ENCODE results near the gene SHB.
A peak's percentile ranks its signal among the peaks of the same experiment; 100 is the strongest.

SHB gene

GRCh38 chr9:37944671-37945481 is 124.2 kb downstream of the SHB start:
- no peak for TF ChIP-seq CTCF (IDR thresholded peaks at IDR 0.05; ENCODE audit: insufficient read depth, low read length, poor library complexity, severe bottlenecking)
- no peaks in the 10 kb centered on the region; the same call in 1 of the 2 replicates for H3K36me3 ChIP-seq (ENCODE audit: control insufficient read depth, insufficient read depth, low read length)
- DNase-seq (ENCODE audit: extremely low read depth, insufficient read length) = no peak
- no peaks in the 10 kb centered on the region for H3K27me3 ChIP-seq (replicated peaks; ENCODE audit: control insufficient read depth, insufficient read depth, low read length)
- no peak overlapping the region for H3K4me3 ChIP-seq (replicated peaks; ENCODE audit: low read depth, low read length)

- no peaks in the 10 kb centered on the region; the same call in 1 of the 2 replicates for H3K36me3 ChIP-seq (ENCODE audit: control insufficient read depth, insufficient read depth, low read length)
- TF ChIP-seq CTCF (IDR thresholded peaks at IDR 0.05; ENCODE audit: insufficient read depth, low read length, poor library complexity, severe bottlenecking) = no peak
- DNase-seq (ENCODE audit: extremely low read depth, insufficient read length) = no peak
- H3K27me3 ChIP-seq (replicated peaks; ENCODE audit: control insufficient read depth, insufficient read depth, low read length) = no peaks in the 10 kb centered on the region
- H3K4me3 ChIP-seq (replicated peaks; ENCODE audit: low read depth, low read length) = no peak overlapping the region
Measured at GRCh38 chr9:37944266-37944650, 124.8 kb downstream of the SHB start.

DNA sequence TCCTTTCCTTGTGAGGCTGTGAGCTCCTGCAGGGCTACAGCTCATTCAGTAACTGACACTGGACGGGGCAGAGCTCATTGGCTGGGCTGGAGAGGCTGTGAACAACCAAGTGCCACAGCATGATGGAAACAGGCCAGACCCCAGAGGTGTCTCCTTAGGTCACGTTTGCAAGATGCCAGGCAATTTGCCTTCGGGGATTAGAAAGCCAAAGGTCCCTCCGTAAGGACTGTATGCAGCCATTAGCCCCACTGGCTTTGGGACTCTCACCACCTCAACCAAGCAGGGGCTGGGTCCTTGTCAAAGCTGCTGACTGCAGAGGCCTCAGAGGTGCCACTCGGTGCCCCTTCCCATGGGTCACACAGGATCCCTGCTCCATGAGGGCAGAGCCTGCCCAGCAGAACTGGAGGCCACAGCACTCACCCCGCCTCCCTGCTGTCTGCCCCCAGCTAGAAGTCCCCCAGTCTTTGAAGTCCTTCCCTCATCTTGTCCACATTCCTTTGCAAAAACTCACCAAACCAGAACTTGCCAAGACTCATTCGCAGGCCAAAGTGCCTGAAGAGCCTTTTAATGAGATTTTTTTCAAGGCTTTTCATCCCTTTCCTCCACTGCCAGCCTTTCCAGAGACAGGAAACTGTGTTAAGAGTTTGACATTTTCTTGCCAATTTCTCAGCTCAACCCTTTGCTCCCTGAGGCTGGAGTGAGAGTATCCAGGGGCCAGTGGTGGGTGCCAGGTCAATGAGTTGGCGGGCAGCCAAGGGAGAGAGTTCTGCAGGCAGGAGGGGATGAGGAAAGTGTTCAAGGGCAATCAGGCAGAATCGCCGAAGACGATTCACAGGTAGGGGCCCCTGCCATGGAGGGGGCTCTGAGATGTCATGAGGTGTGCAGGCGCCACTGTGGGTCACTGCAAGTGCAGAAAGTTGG is 125.4 kb downstream of the SHB start:
- no peaks in the 10 kb centered on the region for H3K27me3 ChIP-seq (replicated peaks; ENCODE audit: control insufficient read depth, insufficient read depth, low read length)
- no peak for DNase-seq (ENCODE audit: extremely low read depth, insufficient read length)
- no peak for TF ChIP-seq CTCF (IDR thresholded peaks at IDR 0.05; ENCODE audit: insufficient read depth, low read length, poor library complexity, severe bottlenecking)
- no peaks in the 10 kb centered on the region; the same call in 1 of the 2 replicates for H3K36me3 ChIP-seq (ENCODE audit: control insufficient read depth, insufficient read depth, low read length)
- H3K4me3 ChIP-seq (replicated peaks; ENCODE audit: low read depth, low read length) = no peak overlapping the region

DNA sequence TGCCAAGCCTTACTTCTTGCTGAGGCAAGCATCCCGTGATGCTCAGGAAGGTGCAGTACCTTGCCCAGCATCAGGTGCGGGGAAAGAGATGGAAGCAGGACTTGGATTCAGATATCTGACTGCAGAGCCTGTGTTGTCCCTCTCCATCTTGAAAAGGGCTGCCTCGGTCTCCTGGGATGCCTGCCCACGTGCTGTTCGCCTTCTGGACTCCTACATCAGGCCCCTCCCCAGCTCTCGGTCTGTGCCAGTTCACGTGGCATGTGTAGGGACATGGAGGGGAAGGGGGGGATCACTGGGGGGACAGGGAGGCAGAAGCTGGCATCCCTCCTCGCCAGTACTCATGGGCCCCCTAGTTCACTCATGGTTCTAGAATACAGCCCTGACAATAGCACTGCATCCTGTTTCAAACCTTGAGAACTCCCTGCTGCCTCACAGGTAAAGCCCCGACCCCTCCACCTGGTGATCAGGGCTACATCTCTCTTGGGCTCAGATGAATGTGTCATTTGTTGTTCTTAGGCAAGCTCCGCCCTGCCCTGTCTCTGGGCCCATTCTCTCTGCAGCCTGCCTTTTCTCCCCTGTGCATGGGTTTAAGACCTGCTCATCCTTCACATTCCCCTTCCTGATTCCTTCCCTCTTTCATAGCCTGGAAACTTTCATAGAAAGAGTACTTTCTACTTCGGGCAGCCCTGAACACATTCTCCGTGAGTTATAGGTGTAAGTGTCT is 126.2 kb downstream of the SHB start:
- Histone ChIP-seq H3K27me3 (replicated peaks; ENCODE audit: control insufficient read depth, insufficient read depth, low read length) (no peaks in the 10 kb centered on the region), H3K36me3 (ENCODE audit: control insufficient read depth, insufficient read depth, low read length) (no peaks in the 10 kb centered on the region; the same call in 1 of the 2 replicates), H3K4me3 (replicated peaks; ENCODE audit: low read depth, low read length) (no peak overlapping the region)
- no peak for DNase-seq (ENCODE audit: extremely low read depth, insufficient read length)
- no peak for TF ChIP-seq CTCF (IDR thresholded peaks at IDR 0.05; ENCODE audit: insufficient read depth, low read length, poor library complexity, severe bottlenecking)

- no peaks in the 10 kb centered on the region; the same call in 1 of the 2 replicates for H3K36me3 ChIP-seq (ENCODE audit: control insufficient read depth, insufficient read depth, low read length)
- H3K4me3 ChIP-seq (replicated peaks; ENCODE audit: low read depth, low read length) = no peak overlapping the region
- no peak for DNase-seq (ENCODE audit: extremely low read depth, insufficient read length)
- peak; percentile 21 for TF ChIP-seq CTCF (IDR thresholded peaks at IDR 0.05; ENCODE audit: insufficient read depth, low read length, poor library complexity, severe bottlenecking)
- no peaks in the 10 kb centered on the region for H3K27me3 ChIP-seq (replicated peaks; ENCODE audit: control insufficient read depth, insufficient read depth, low read length)
Measured at GRCh38 chr9:37941253-37941652, 127.8 kb downstream of the SHB start.

All from GM06990 (cell line).